ENCODE measurements around the gene PPM1E. TPM values are rescaled to one million over a fixed set of nuclear protein-coding genes. Genes with fewer than 3 reads are reported as not detected.

Gene PPM1E
- total RNA-seq = 1.0 TPM

GRCh38 chr17:58755577-58756245 lies at the start of gene PPM1E:
Gene PPM1E, plus strand, starts transcription at chr17:58755854.
- Histone ChIP-seq H3K4me1 (ENCODE audit: control insufficient read depth in 3 of 3, insufficient read depth in 3 of 3, low read length in 3 of 3) (peaks cover 7 to 10% (median 8%) of the 10 kb centered on the region in 3 donors), H3K4me3 (ENCODE audit: low read length in 3 of 3) (peak within 1 kb of the TSS; percentile 56 to 62 (median 60)), H3K36me3 (ENCODE audit: control insufficient read depth in 3 of 3, insufficient read depth in 3 of 3, low read length in 3 of 3) (no peaks in the 10 kb centered on the region), H3K9me3 (ENCODE audit: control insufficient read depth in 3 of 3, low read length in 3 of 3) (no peaks in the 10 kb centered on the region), H3K9ac (ENCODE audit: low read depth in 1 of 3, low read length in 3 of 3) (peak within 1 kb of the TSS in 1 of 3 donors; percentile 40), H3K27me3 (ENCODE audit: control insufficient read depth in 3 of 3, insufficient read depth in 3 of 3, low read length in 3 of 3) (peaks cover 30 to 33% (median 32%) of the 10 kb centered on the region in 3 donors), H3K27ac (ENCODE audit: low read depth, low read length) (no peak within 1 kb of the TSS)

- Histone ChIP-seq H3K9ac (ENCODE audit: low read depth in 1 of 3, low read length in 3 of 3) (no peak overlapping the region), H3K4me1 (ENCODE audit: control insufficient read depth in 3 of 3, insufficient read depth in 3 of 3, low read length in 3 of 3) (no peaks in the 10 kb centered on the region), H3K4me3 (ENCODE audit: low read length in 3 of 3) (no peak overlapping the region), H3K27me3 (ENCODE audit: control insufficient read depth in 3 of 3, insufficient read depth in 3 of 3, low read length in 3 of 3) (no peaks in the 10 kb centered on the region), H3K9me3 (ENCODE audit: control insufficient read depth in 3 of 3, low read length in 3 of 3) (no peaks in the 10 kb centered on the region), H3K27ac (ENCODE audit: low read depth, low read length) (no peak overlapping the region), H3K36me3 (ENCODE audit: control insufficient read depth in 3 of 3, insufficient read depth in 3 of 3, low read length in 3 of 3) (peaks cover 3 to 22% (median 12%) of the 10 kb centered on the region in 3 donors)
These were observed 49.1 kb upstream of the PPM1E start for GRCh38 chr17:58706351-58707140.

GRCh38 chr17:58710948-58711552 lies 44.6 kb upstream of the PPM1E start:
- no peaks in the 10 kb centered on the region for H3K9me3 ChIP-seq (ENCODE audit: control insufficient read depth in 3 of 3, low read length in 3 of 3)
- no peaks in the 10 kb centered on the region for H3K4me1 ChIP-seq (ENCODE audit: control insufficient read depth in 3 of 3, insufficient read depth in 3 of 3, low read length in 3 of 3)
- peaks cover 3 to 15% (median 12%) of the 10 kb centered on the region in 3 donors for H3K36me3 ChIP-seq (ENCODE audit: control insufficient read depth in 3 of 3, insufficient read depth in 3 of 3, low read length in 3 of 3)
- no peak overlapping the region for H3K9ac ChIP-seq (ENCODE audit: low read depth in 1 of 3, low read length in 3 of 3)
- H3K27me3 ChIP-seq (ENCODE audit: control insufficient read depth in 3 of 3, insufficient read depth in 3 of 3, low read length in 3 of 3) = no peaks in the 10 kb centered on the region
- no peak overlapping the region for H3K27ac ChIP-seq (ENCODE audit: low read depth, low read length)
- no peak overlapping the region for H3K4me3 ChIP-seq (ENCODE audit: low read length in 3 of 3)

GRCh38 chr17:58722274-58722673 lies 33.4 kb upstream of the PPM1E start:
- no peak overlapping the region for H3K4me3 ChIP-seq (ENCODE audit: low read length in 3 of 3)
- H3K36me3 ChIP-seq (ENCODE audit: control insufficient read depth in 3 of 3, insufficient read depth in 3 of 3, low read length in 3 of 3) = peaks cover 2 to 11% (median 8%) of the 10 kb centered on the region in 3 donors
- no peaks in the 10 kb centered on the region for H3K27me3 ChIP-seq (ENCODE audit: control insufficient read depth in 3 of 3, insufficient read depth in 3 of 3, low read length in 3 of 3)
- H3K4me1 ChIP-seq (ENCODE audit: control insufficient read depth in 3 of 3, insufficient read depth in 3 of 3, low read length in 3 of 3) = no peaks in the 10 kb centered on the region
- no peak overlapping the region for H3K27ac ChIP-seq (ENCODE audit: low read depth, low read length)
- H3K9ac ChIP-seq (ENCODE audit: low read depth in 1 of 3, low read length in 3 of 3) = no peak overlapping the region
- no peaks in the 10 kb centered on the region for H3K9me3 ChIP-seq (ENCODE audit: control insufficient read depth in 3 of 3, low read length in 3 of 3)

GRCh38 chr17:58722696-58723095 lies 33.0 kb upstream of the PPM1E start:
- no peaks in the 10 kb centered on the region for H3K4me1 ChIP-seq (ENCODE audit: control insufficient read depth in 3 of 3, insufficient read depth in 3 of 3, low read length in 3 of 3)
- H3K27me3 ChIP-seq (ENCODE audit: control insufficient read depth in 3 of 3, insufficient read depth in 3 of 3, low read length in 3 of 3) = no peaks in the 10 kb centered on the region
- H3K36me3 ChIP-seq (ENCODE audit: control insufficient read depth in 3 of 3, insufficient read depth in 3 of 3, low read length in 3 of 3) = peaks cover 2 to 11% (median 8%) of the 10 kb centered on the region in 3 donors
- no peak overlapping the region for H3K4me3 ChIP-seq (ENCODE audit: low read length in 3 of 3)
- no peaks in the 10 kb centered on the region for H3K9me3 ChIP-seq (ENCODE audit: control insufficient read depth in 3 of 3, low read length in 3 of 3)
- no peak overlapping the region for H3K27ac ChIP-seq (ENCODE audit: low read depth, low read length)
- H3K9ac ChIP-seq (ENCODE audit: low read depth in 1 of 3, low read length in 3 of 3) = no peak overlapping the region

- no peaks in the 10 kb centered on the region for H3K4me1 ChIP-seq (ENCODE audit: control insufficient read depth in 3 of 3, insufficient read depth in 3 of 3, low read length in 3 of 3)
- no peak overlapping the region for H3K4me3 ChIP-seq (ENCODE audit: low read length in 3 of 3)
- H3K36me3 ChIP-seq (ENCODE audit: control insufficient read depth in 3 of 3, insufficient read depth in 3 of 3, low read length in 3 of 3) = peaks cover 0 to 3% (median 2%) of the 10 kb centered on the region in 3 donors
- H3K9me3 ChIP-seq (ENCODE audit: control insufficient read depth in 3 of 3, low read length in 3 of 3) = no peaks in the 10 kb centered on the region
- H3K9ac ChIP-seq (ENCODE audit: low read depth in 1 of 3, low read length in 3 of 3) = no peak overlapping the region
- H3K27ac ChIP-seq (ENCODE audit: low read depth, low read length) = no peak overlapping the region
- H3K27me3 ChIP-seq (ENCODE audit: control insufficient read depth in 3 of 3, insufficient read depth in 3 of 3, low read length in 3 of 3) = no peaks in the 10 kb centered on the region
These were observed 26.9 kb upstream of the PPM1E start for GRCh38 chr17:58728798-58729197.

- H3K27ac ChIP-seq (ENCODE audit: low read depth, low read length) = no peak overlapping the region
- H3K4me3 ChIP-seq (ENCODE audit: low read length in 3 of 3) = no peak overlapping the region
- no peaks in the 10 kb centered on the region for H3K27me3 ChIP-seq (ENCODE audit: control insufficient read depth in 3 of 3, insufficient read depth in 3 of 3, low read length in 3 of 3)
- H3K9ac ChIP-seq (ENCODE audit: low read depth in 1 of 3, low read length in 3 of 3) = no peak overlapping the region
- H3K9me3 ChIP-seq (ENCODE audit: control insufficient read depth in 3 of 3, low read length in 3 of 3) = no peaks in the 10 kb centered on the region
- H3K36me3 ChIP-seq (ENCODE audit: control insufficient read depth in 3 of 3, insufficient read depth in 3 of 3, low read length in 3 of 3) = peaks cover 0 to 6% (median 0%) of the 10 kb centered on the region in 3 donors
- H3K4me1 ChIP-seq (ENCODE audit: control insufficient read depth in 3 of 3, insufficient read depth in 3 of 3, low read length in 3 of 3) = no peaks in the 10 kb centered on the region
These were observed 24.7 kb upstream of the PPM1E start for GRCh38 chr17:58730937-58731336.

GRCh38 chr17:58734040-58734439 lies 21.6 kb upstream of the PPM1E start:
- Histone ChIP-seq H3K27me3 (ENCODE audit: control insufficient read depth in 3 of 3, insufficient read depth in 3 of 3, low read length in 3 of 3) (no peaks in the 10 kb centered on the region), H3K4me1 (ENCODE audit: control insufficient read depth in 3 of 3, insufficient read depth in 3 of 3, low read length in 3 of 3) (no peaks in the 10 kb centered on the region), H3K9me3 (ENCODE audit: control insufficient read depth in 3 of 3, low read length in 3 of 3) (no peaks in the 10 kb centered on the region), H3K27ac (ENCODE audit: low read depth, low read length) (no peak overlapping the region), H3K36me3 (ENCODE audit: control insufficient read depth in 3 of 3, insufficient read depth in 3 of 3, low read length in 3 of 3) (peaks cover 0 to 6% (median 0%) of the 10 kb centered on the region in 3 donors), H3K9ac (ENCODE audit: low read depth in 1 of 3, low read length in 3 of 3) (no peak overlapping the region), H3K4me3 (ENCODE audit: low read length in 3 of 3) (no peak overlapping the region)

- no peak overlapping the region for H3K27ac ChIP-seq (ENCODE audit: low read depth, low read length)
- peaks cover 0 to 6% (median 0%) of the 10 kb centered on the region in 3 donors for H3K36me3 ChIP-seq (ENCODE audit: control insufficient read depth in 3 of 3, insufficient read depth in 3 of 3, low read length in 3 of 3)
- no peaks in the 10 kb centered on the region for H3K4me1 ChIP-seq (ENCODE audit: control insufficient read depth in 3 of 3, insufficient read depth in 3 of 3, low read length in 3 of 3)
- no peak overlapping the region for H3K4me3 ChIP-seq (ENCODE audit: low read length in 3 of 3)
- H3K9ac ChIP-seq (ENCODE audit: low read depth in 1 of 3, low read length in 3 of 3) = no peak overlapping the region
- H3K9me3 ChIP-seq (ENCODE audit: control insufficient read depth in 3 of 3, low read length in 3 of 3) = no peaks in the 10 kb centered on the region
- H3K27me3 ChIP-seq (ENCODE audit: control insufficient read depth in 3 of 3, insufficient read depth in 3 of 3, low read length in 3 of 3) = no peaks in the 10 kb centered on the region
These were observed 20.8 kb upstream of the PPM1E start for GRCh38 chr17:58734811-58735210.

- Histone ChIP-seq H3K27ac (ENCODE audit: low read depth, low read length) (no peak overlapping the region), H3K9me3 (ENCODE audit: control insufficient read depth in 3 of 3, low read length in 3 of 3) (no peaks in the 10 kb centered on the region), H3K4me3 (ENCODE audit: low read length in 3 of 3) (no peak overlapping the region), H3K27me3 (ENCODE audit: control insufficient read depth in 3 of 3, insufficient read depth in 3 of 3, low read length in 3 of 3) (no peaks in the 10 kb centered on the region), H3K9ac (ENCODE audit: low read depth in 1 of 3, low read length in 3 of 3) (no peak overlapping the region), H3K36me3 (ENCODE audit: control insufficient read depth in 3 of 3, insufficient read depth in 3 of 3, low read length in 3 of 3) (no peaks in the 10 kb centered on the region), H3K4me1 (ENCODE audit: control insufficient read depth in 3 of 3, insufficient read depth in 3 of 3, low read length in 3 of 3) (no peaks in the 10 kb centered on the region)
These were observed 14.5 kb upstream of the PPM1E start for GRCh38 chr17:58741121-58741625.

Data from skeletal muscle tissue (tissue), 4 donors.